SU-DHL-6 (cell line): ENCODE results near the gene KIF3C.

Experiments used
- EZH2phosphoT487 ChIP-seq: fragments of 200-600 bp; sonication (generic), shearing (Covaris generic); conservative IDR thresholded peaks from 2 replicates; pipeline ENCODE4 v1.6.1; 2018; ENCODE audit warnings: mild to moderate bottlenecking, antibody characterized with exemption, low read length, moderate library complexity, mixed read lengths
- TF ChIP-seq, protein P1 (sequence below): fragments of 200-600 bp; sonication (generic); IDR thresholded peaks from one replicate; pipeline ENCODE4 v1.5.1; 2017; ENCODE audit warnings: antibody characterized with exemption, mild to moderate bottlenecking, low read length, moderate library complexity; ENCODE audit not compliant: insufficient read depth, poor library complexity, severe bottlenecking

- TF ChIP-seq, protein P1, sequence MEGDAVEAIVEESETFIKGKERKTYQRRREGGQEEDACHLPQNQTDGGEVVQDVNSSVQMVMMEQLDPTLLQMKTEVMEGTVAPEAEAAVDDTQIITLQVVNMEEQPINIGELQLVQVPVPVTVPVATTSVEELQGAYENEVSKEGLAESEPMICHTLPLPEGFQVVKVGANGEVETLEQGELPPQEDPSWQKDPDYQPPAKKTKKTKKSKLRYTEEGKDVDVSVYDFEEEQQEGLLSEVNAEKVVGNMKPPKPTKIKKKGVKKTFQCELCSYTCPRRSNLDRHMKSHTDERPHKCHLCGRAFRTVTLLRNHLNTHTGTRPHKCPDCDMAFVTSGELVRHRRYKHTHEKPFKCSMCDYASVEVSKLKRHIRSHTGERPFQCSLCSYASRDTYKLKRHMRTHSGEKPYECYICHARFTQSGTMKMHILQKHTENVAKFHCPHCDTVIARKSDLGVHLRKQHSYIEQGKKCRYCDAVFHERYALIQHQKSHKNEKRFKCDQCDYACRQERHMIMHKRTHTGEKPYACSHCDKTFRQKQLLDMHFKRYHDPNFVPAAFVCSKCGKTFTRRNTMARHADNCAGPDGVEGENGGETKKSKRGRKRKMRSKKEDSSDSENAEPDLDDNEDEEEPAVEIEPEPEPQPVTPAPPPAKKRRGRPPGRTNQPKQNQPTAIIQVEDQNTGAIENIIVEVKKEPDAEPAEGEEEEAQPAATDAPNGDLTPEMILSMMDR = no peak
- TF ChIP-seq EZH2phosphoT487 = no peak
Observed at GRCh38 chr2:25899404-25899970, 82.8 kb downstream of the KIF3C start.
